ENCODE results near the gene PSMA7.

The PSMA7 gene

GRCh38 chr20:62088258-62089127 lies 54.7 kb downstream of the PSMA7 start:
- no peak for DNase-seq
- Histone ChIP-seq H3K27me3 (ENCODE audit: insufficient read depth, low read depth, severe bottlenecking) (no peaks in the 10 kb centered on the region), H3K4me3 (ENCODE audit: low read depth, low read length) (no peak overlapping the region), H3K27ac (no peak overlapping the region), H3K9me3 (ENCODE audit: severe bottlenecking) (no peaks in the 10 kb centered on the region), H3K36me3 (no peaks in the 10 kb centered on the region)
- TF ChIP-seq CTCF (IDR thresholded peaks at IDR 0.05; ENCODE audit: low read depth, low read length): no peak

- no peaks in the 10 kb centered on the region for H3K27me3 ChIP-seq (ENCODE audit: insufficient read depth, low read depth, severe bottlenecking)
- H3K9me3 ChIP-seq (ENCODE audit: severe bottlenecking): no peaks in the 10 kb centered on the region
- no peak overlapping the region for H3K27ac ChIP-seq
- TF ChIP-seq CTCF (IDR thresholded peaks at IDR 0.05; ENCODE audit: low read depth, low read length): no peak
- no peak overlapping the region for H3K4me3 ChIP-seq (ENCODE audit: low read depth, low read length)
- no peak for DNase-seq
- no peaks in the 10 kb centered on the region for H3K36me3 ChIP-seq
Measured at GRCh38 chr20:62087632-62088031, 55.6 kb downstream of the PSMA7 start.

- no peaks in the 10 kb centered on the region for H3K9me3 ChIP-seq (ENCODE audit: severe bottlenecking)
- no peak for TF ChIP-seq CTCF (IDR thresholded peaks at IDR 0.05; ENCODE audit: low read depth, low read length)
- no peaks in the 10 kb centered on the region for H3K36me3 ChIP-seq
- H3K4me3 ChIP-seq (ENCODE audit: low read depth, low read length): no peak overlapping the region
- no peak overlapping the region for H3K27ac ChIP-seq
- no peak for DNase-seq
- H3K27me3 ChIP-seq (ENCODE audit: insufficient read depth, low read depth, severe bottlenecking): no peaks in the 10 kb centered on the region
Measured at GRCh38 chr20:62087227-62087626, 56.0 kb downstream of the PSMA7 start.

Data from WERI-Rb-1 (cell line).